Stromal cell of bone marrow (primary cell): Measurements from ENCODE around the gene SRCAP.

ENCODE experiments used
- DNase-seq: peaks from one replicate; pipeline ENCODE4 v3.0.0-alpha.2; 2012; ENCODE audit warnings: low read depth

SRCAP gene

GRCh38 chr16:30737794-30738648, 39.0 kb downstream of the SRCAP start:
- no peak for DNase-seq

GRCh38 chr16:30738984-30739951, 40.3 kb downstream of the SRCAP start:
- DNase-seq, result no peak

GRCh38 chr16:30740364-30741251, 41.6 kb downstream of the SRCAP start:
- DNase-seq, result peak; percentile 89

GRCh38 chr16:30741461-30741914, 42.5 kb downstream of the SRCAP start:
- DNase-seq, result peak; percentile 33

GRCh38 chr16:30743716-30744115, 44.7 kb downstream of the SRCAP start:
- no peak for DNase-seq

GRCh38 chr16:30744183-30744582, 45.2 kb downstream of the SRCAP start:
- DNase-seq, result no peak

- DNase-seq, result no peak
Observed at GRCh38 chr16:30745082-30745481, 46.1 kb downstream of the SRCAP start.

- no peak for DNase-seq
Observed at GRCh38 chr16:30746638-30747175, 47.7 kb downstream of the SRCAP start.

GRCh38 chr16:30747331-30747730, 48.4 kb downstream of the SRCAP start:
- no peak for DNase-seq

GRCh38 chr16:30747799-30748633, 49.0 kb downstream of the SRCAP start, which contains the start of gene PHKG2:
Gene PHKG2, plus strand, starts transcription at chr16:30748425. Its CDS starts 396 bp downstream, at chr16:30748821.
- DNase-seq, result peak; percentile 99

GRCh38 chr16:30748634-30749445, 49.9 kb downstream of the SRCAP start:
- DNase-seq, result no peak

GRCh38 chr16:30750201-30750600, 51.2 kb downstream of the SRCAP start:
- DNase-seq, result no peak

- DNase-seq, result no peak
Observed at GRCh38 chr16:30750876-30751465, 52.0 kb downstream of the SRCAP start.

GRCh38 chr16:30753596-30753995, 54.6 kb downstream of the SRCAP start:
- no peak for DNase-seq

- no peak for DNase-seq
Observed at GRCh38 chr16:30755955-30756780, 57.2 kb downstream of the SRCAP start.

GRCh38 chr16:30756781-30757100, 57.8 kb downstream of the SRCAP start:
- no peak for DNase-seq

- no peak for DNase-seq
Observed at GRCh38 chr16:30757316-30757715, 58.3 kb downstream of the SRCAP start.

- no peak for DNase-seq
Observed at GRCh38 chr16:30758988-30759491, 60.1 kb downstream of the SRCAP start.
